Measurements from ENCODE around the gene TNK2. TPM values are rescaled to one million over a fixed set of nuclear protein-coding genes. Genes with fewer than 3 reads are reported as not detected.

The TNK2 gene
- total and polyA plus RNA-seq, 2 of the 8 experiments (the other 6 are each of a cell fraction or from before 2014, with no cell fraction given), result 10.4 to 33.9 TPM

DNA sequence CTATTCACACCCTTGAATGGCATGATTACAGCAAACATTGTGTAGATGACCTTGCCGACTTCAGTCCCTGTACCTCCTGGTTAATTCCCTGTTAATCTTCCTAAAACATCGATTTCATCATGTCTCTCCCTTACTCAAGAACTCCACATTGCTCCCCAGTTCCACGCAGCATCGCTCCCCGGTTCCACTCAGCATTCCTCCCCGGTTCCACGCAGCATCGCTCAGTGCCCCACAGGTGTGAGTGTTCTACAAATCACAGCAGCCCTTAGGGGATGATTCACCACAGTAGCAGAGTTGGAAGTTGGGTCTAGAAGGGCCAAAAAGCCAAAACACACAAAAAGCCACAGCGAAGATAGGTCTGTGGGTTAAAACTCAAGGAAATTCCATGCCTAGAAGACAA lies 8.6 kb upstream of the TNK2 start (continued):
- TF ChIP-seq ZNF274 (IDR thresholded peaks at IDR 0.05; ENCODE audit: borderline replicate concordance, extremely low read depth, low read length), result no peak
- no peak for TF ChIP-seq SIX5 (IDR thresholded peaks at IDR 0.05; ENCODE audit: low read depth, low read length)
- TF ChIP-seq KDM1A (IDR thresholded peaks at IDR 0.05; ENCODE audit: borderline replicate concordance, low read length), result no peak
